ENCODE data around the gene CRACDL.

Gene CRACDL

DNA sequence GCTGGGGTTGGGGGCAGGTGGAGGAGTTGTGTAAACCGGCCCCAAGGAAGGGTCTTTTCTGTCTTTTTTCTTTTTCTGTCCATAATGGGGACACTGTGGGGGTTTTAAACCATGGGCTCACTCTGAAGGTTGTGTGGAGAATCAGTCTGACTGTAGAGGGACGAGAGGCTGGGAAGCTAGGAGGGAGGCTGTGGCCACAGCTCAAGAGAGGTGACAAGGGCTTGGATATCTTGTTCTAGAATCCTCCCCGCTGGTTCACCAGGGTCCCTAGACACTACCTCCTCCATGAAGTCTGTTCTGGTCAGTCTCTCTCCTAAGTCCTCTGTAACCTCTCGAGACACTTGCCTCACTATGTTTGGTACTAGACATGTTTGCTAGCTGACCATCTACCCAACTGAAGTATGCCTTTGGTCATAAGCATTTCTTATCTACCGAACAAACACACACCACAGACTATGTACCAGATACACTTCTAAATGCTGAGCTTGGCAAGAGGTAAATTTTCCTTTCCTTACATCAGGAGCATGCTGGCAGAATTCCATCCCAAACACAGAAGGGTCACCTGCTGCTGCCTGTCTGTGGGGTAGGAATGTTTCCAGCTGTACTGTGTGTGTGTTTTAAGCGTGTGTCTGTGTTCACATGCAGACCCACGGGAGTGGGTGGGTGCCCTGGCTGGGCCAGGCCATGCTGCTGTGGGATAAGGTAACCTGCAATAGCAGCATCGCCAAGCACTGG, 135.5 kb downstream of the CRACDL start:
- DNase-seq = no peak

DNA sequence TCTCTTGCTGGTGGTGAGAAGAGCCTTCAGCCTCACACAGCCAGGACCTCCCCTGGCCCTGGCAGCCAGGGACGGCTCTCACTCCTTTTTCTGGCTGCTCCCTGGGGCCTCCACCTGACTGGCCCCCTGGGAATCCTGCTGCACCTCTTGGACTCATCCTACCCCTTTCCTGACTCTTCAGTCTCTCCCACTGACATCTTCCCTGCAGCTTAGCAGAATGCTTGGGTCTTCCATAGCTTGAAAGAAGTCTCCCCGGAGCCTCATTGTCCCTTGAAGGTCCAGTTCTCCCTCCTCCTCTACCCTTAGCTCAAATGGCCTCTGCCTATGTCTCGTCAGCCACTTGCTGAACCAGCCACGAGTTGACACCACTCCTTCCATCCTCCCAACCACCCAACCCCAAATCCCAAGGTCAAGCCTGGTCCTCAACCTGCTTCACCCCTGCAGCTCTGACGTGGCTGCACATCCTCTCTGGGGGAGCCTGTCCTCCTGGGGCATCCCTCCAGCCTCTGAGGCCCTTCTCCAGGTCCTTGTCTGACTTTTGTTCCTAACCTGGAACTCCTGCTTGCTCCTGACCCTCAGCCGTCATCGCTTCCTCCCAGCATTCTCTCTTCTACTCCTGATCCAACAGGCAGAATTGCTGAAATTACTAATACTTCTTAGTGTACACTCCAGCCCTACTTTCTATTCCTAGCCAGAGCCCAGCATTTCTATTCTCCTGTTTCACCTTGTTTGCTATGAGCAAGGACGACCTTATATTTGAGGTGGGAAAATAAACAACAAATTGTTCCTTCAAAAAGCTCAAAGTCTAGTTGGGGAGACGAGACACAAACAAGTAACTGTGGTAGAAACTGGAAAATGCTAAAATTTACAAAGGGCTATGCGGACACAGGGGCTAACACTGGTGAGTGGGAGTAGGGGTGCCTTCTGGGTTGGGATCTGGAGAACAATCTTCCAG, 136.4 kb downstream of the CRACDL start:
- DNase-seq = no peak

GRCh38 chr2:98796775-98797544, 139.1 kb downstream of the CRACDL start:
- DNase-seq = no peak

GRCh38 chr2:98795891-98796676, 139.9 kb downstream of the CRACDL start:
- DNase-seq = no peak

- no peak for DNase-seq
Measured at GRCh38 chr2:98793897-98794830, 141.9 kb downstream of the CRACDL start.

DNA sequence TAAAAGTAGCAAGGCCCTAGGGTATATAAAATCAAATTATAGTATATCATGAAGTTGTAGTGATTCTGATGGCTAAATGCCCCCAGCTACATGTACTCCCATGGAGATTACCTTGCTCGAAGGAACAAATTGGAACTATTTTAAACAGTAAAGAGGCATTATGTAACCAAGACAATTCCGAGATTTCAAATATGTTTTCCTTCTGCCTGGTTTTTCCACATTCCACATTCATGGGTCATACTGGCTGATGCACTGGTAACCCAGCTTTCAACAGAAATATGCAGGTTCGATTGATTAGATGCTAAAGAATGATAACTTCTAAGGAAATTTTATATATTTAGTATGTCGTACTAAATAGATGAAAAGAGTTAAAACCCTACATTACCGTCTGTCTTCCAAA, 142.8 kb downstream of the CRACDL start:
- no peak for DNase-seq

GRCh38 chr2:98790221-98790620, 145.8 kb downstream of the CRACDL start:
- no peak for DNase-seq

- no peak for DNase-seq
Measured at GRCh38 chr2:98787700-98788099, 148.3 kb downstream of the CRACDL start.

- no peak for DNase-seq
Measured at GRCh38 chr2:98786179-98786578, 149.8 kb downstream of the CRACDL start.

- no peak for DNase-seq
Measured at GRCh38 chr2:98782570-98782969, 153.5 kb downstream of the CRACDL start.

DNA sequence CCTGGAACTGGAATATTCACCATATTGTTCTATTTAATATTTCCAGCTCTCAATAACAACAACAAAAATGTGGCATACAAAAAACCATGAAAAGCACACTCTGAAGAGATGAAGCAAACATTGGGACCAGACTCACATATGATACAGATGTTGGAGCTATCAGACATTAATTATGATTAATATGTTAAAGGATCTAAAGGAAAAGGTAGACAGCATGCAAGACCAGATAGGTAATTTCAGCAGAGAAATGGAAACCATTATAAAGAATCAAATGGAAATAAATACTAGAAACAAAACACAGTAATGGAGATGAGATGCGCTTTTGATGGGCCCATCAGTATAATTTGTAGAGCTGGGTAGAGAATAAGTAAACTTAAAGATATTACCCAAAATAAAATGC, 154.2 kb downstream of the CRACDL start:
- no peak for DNase-seq

DNA sequence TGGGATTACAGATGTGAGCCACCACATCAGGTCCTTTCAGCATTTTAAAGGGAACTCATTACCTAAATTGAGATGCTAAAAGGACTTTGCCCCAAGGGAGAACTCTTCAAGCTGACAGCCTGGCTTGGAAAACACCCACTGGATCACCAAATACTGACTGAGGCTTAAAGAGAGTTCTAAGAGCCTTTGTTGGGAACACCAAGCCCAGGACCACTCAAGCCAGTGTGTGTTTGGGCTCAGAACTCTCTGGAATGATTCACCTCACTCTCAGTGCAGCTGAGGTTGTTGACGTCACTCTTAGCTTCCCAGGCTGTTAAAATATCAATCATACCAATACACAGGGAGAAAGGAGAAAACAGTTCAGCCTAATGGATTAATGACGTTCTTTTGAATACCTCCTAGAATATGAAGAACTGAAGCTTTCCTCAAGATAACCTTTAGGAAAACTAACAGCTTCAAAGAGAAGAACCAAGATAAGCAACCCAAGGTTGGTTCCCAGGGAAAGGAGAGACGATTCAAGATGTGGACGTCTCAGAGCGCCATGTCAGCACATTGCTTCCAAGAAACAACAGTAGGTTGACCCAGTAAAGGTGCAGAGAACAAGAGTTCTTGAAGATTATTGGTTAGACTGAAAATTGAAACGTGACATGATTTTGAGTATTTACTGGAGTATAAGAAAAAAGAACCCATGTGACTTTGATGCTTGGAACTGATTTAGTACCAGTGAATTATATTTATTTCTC, 157.1 kb downstream of the CRACDL start:
- peak; percentile 15 for DNase-seq

- DNase-seq = no peak
Measured at GRCh38 chr2:98778151-98778550, 157.9 kb downstream of the CRACDL start.

DNA sequence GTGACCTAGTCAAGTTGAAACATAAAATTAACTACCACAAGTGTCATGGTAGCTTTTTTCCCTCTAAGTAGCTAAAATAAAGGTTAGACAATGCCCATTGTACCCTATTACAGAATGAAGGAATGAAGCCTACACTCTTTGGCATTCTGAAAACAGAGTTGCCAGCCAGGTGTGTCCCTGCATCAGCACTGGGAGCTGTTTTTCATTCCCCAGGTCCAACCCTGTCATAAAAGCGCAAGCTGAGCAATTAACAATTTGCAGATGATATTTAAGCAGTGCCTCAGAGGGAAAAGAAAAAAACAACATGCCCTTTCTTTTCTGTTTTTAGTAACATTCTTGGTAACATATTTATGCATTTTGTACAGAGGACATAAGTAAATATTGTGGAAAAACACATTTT, 158.3 kb downstream of the CRACDL start:
- no peak for DNase-seq

- DNase-seq = peak; percentile 38
Measured at GRCh38 chr2:98777076-98777475, 158.9 kb downstream of the CRACDL start.

DNA sequence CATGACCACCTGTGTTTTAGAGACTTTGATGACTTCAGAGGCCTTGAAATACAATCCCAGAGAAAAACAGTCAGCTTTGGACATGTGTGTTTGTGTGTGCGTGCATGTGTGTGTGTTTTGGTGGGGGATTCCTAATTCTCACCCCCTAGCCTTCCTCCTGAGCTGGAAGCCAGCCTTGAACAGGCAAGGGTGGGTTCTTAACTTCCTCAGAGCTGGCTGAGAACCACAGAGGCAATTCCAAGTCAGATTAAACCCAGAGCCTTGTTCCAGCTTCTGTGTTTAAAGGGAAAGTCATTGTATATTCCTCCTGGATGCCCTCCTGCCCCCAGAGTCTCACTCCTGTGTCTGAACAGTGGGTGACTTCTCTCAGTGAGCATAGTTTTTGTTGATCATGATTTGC, 159.9 kb downstream of the CRACDL start:
- DNase-seq = no peak

- DNase-seq = no peak
Measured at GRCh38 chr2:98775146-98775986, 160.7 kb downstream of the CRACDL start.

DNA sequence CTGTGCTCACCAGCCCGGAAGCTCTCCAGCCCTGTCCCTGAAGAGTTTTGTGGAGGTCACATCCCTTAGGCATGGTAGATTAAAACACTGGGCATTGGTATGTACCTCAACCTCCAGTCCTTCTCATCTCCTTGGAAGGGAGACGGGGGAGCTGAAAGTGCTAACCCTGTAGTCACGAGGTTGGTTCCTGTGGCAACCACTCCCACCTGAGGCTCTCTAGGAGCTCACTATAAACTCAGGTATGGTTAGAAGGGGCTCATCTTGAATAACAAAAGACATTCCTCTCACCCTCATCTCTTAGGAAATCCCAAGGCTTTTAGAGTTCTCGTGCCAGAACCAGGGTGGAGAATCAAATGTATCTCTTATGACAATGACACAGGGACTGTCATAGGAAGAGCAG, 162.1 kb downstream of the CRACDL start:
- no peak for DNase-seq

- DNase-seq = no peak
Measured at GRCh38 chr2:98773169-98773568, 162.9 kb downstream of the CRACDL start.

DNA sequence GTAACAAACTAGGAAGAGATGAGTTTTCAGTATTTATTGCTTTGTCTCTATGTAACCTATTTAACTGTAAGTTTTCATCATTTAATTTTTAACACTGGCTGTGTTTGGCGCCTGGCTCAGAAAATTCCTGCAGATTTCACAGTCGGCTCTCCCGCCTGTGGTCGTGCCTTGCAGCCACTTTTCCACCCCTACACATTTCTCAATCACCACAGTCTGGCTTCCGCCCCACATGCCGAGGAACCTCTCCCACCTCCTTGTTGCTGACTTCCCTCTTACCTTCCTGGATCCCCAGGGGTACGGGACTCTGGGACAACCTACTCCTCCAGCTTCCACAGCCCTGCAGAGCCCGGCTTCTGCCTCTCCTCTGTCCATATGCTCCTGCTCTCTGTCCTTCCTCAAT, 163.5 kb downstream of the CRACDL start:
- DNase-seq = no peak

Data from HCEC 1CT (cell line).